GM19023 (cell line): Measurements from ENCODE around the gene GIMAP2.

Experiments
- ATAC-seq: cut with Tn5 transposase; IDR thresholded peaks from one replicate; pipeline ENCODE4 v1.9.1; 2021; ENCODE audit warnings: mild to moderate bottlenecking, moderate library complexity; ENCODE audit not compliant: unreplicated experiment

The GIMAP2 gene

DNA sequence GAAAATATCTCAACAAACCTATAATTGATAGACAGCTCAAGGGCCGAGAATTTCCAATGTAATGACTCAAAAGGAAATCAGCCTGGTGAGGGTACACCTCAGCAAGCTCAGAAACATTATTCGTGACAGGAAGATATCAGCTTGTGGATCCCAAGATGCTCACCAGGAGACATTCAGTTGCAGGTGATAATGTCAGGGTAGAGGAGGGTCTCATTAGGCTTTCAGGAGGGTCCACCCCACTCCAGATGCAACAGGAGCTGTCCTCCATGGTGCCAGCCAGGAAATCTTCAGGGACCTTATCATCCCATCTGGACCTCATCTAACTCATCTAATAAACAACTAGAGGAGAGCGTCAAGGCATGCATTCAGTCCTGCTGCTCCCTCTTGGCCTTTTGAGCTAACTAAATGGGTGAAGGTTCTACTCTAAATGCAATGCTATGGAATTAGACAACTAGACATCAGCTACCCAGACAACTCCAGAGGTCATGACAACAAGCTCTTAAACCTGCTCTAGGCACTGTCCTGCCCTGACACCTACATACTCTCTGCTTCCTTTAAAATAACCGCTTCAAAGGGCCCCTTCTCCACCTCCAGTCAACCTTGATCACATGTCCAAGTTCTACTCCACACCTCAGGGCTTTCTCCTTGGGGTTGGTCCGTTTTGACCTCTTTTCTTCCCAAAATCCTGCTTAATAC lies 47.4 kb downstream of the GIMAP2 start:
- ATAC-seq = no peak

GRCh38 chr7:150733482-150734095 lies 48.1 kb downstream of the GIMAP2 start:
- no peak for ATAC-seq

- ATAC-seq = no peak
Observed at GRCh38 chr7:150734254-150734653, 48.7 kb downstream of the GIMAP2 start.

- ATAC-seq = no peak
Observed at GRCh38 chr7:150735596-150736358, 50.3 kb downstream of the GIMAP2 start.

DNA sequence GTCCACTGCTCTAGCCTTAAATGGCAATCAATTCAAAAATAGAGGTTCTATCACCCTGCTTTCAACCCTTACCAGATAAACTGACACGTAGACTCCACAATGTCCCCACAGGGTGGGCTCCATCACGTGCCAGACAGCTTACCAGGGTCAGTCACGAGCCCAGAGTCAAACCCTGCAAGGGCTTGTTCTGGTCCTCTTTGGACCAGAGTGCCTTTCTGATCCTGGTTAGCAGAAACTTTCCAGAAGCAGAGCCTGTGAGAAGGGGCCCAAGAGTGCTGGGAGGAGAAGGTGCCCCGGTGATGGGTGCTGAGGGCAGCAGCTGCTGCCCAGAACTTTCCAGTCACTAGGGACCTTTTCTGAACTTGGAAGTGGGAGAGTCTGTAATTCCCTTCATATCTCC lies 51.4 kb downstream of the GIMAP2 start:
- ATAC-seq = peak; percentile 13

DNA sequence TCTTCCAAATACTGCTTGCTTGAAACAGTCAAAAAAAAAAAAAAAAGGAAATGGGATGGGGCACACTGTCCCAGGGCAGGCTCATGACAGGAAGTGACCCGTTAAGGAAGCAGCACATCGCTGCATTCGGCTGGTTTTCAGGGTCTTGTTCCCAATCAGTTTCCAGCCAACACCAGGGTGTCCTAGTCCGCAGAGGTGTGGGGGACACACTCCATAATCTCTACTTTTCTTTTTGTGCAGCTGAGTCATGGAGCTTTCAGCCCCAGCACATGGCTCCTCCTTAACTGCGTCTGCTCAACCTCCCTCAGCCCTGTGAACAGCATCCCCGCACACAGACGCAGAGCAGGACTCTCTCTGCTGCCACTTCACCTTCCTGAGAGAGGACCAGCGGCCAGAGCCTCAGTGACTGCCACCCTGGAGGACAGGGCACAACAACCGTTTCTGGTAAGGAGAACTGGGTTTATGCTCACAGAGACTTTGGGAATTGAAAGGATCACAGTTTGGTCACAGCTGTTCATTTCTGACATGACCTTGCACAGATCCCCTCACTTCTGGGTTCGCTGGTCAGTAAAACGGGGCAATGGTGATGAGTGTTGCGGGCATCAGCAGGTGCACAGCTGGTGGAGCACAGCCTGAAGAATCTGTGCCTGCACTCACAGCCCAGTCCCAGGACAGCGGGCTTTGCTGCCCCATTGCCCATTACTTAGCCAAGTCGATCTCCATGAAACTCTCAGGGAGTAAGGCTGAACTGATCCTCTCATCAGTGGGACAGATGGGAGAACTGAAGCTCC lies 52.0 kb downstream of the GIMAP2 start, which contains the start of gene GIMAP5:
TSS of gene GIMAP5 (plus strand) at position 154 of the 791 bp plus-strand sequence. CDS start 3,467 bp downstream, outside the sequence.
- ATAC-seq = peak; percentile 64

- no peak for ATAC-seq
Observed at GRCh38 chr7:150738092-150738491, 52.6 kb downstream of the GIMAP2 start.

DNA sequence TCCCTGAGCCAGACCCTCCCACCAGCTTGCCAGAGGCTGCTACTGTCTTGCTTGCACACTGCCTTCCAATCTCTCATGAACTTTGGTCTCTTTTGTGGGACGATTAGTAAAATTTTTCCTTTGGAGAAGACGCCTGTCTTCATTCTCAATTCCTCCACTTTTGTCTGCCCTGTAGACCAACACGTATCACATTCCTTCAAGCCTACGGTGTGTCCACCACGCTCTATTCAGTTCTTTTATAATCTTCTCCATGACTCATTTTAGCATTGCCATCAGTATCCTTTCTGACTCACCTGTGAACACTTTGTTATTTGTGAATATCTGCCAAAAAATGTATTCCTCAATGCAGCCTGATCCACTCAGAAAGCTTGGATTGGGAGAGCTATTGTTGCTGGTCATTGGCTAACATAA lies 53.1 kb downstream of the GIMAP2 start:
- no peak for ATAC-seq

DNA sequence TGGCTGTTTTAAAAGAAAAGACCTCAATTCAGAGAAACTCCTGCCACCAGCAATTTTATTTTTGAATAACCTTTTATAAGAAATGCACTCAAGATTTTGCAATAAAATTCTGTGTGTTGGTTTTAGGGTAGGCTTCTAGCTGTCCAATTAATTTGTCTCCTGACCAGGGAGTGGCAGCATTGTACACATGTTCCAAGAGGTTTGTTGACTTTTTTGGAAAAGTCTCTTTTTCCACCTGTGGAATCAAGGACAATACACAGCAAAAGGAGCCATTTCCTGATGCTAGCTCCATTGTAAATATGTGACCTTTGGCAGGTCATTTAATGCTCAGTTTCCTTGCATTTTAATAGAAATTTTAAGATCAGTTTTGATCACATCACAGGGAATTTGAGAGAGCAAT lies 53.5 kb downstream of the GIMAP2 start:
- ATAC-seq = no peak

GRCh38 chr7:150740053-150740452 lies 54.5 kb downstream of the GIMAP2 start:
- no peak for ATAC-seq

DNA sequence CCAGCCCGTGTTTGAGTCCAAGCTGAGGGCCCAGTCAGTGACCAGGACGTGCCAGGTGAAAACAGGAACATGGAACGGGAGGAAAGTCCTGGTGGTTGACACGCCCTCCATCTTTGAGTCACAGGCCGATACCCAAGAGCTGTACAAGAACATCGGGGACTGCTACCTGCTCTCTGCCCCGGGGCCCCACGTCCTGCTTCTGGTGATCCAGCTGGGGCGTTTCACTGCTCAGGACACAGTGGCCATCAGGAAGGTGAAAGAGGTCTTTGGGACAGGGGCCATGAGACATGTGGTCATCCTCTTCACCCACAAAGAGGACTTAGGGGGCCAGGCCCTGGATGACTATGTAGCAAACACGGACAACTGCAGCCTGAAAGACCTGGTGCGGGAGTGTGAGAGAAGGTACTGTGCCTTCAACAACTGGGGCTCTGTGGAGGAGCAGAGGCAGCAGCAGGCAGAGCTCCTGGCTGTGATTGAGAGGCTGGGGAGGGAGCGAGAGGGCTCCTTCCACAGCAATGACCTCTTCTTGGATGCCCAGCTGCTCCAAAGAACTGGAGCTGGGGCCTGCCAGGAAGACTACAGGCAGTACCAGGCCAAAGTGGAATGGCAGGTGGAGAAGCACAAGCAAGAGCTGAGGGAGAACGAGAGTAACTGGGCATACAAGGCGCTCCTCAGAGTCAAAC lies 56.9 kb downstream of the GIMAP2 start:
- ATAC-seq = no peak
